HG03066 (cell line): ENCODE results near the gene ZNRF3.
"Not testable (repeated sequence)": the region's sequence is repeated elsewhere in the genome, so short reads cannot be mapped to it uniquely, and the experiment has no call there.

Source experiments
- ATAC-seq: cut with Tn5 transposase; IDR thresholded peaks from one replicate; pipeline ENCODE4 v1.9.1; 2021; ENCODE audit warnings: low read depth; ENCODE audit not compliant: unreplicated experiment

ZNRF3 gene

DNA sequence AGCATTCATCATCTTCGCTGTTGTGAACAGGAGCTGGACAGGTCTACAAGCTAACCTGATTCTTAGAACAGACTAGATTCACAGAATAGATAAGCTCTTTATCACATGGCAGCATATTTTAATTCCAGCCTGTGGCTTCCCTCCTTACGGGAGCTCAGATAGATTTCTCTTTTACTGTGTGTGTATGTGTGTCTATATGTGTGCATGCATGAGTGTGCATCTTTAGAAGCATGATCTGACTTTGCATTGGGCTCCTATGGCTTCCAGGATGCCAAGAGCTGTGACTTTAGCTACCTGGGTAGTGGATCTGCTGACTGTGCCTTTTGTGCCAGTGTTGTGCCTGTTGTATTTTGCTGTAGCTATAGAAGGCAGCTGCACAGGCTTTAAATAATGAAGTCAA is 44.3 kb downstream of the ZNRF3 start:
- no peak for ATAC-seq

DNA sequence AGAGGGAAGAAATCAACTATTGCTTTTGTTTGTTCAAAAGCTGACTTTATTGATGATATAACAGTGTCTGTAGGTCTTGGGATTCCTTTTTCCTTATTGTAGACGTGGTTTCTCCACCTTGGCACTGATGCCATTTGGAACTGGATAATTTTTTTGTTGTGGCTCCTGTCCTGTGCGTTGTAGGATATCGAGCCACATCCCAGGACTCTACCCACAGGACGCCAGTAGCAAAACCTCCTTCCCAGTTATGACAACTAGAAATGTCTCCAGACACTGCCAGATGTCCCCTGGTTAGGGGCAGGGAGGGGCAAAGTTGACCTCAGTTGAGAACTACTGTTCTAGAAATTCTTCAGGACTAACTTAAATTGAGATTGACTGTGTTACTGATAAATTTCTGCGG is 45.8 kb downstream of the ZNRF3 start:
- no peak for ATAC-seq

- ATAC-seq = no peak
Observed at GRCh38 chr22:28930357-28931007, 47.1 kb downstream of the ZNRF3 start.

- ATAC-seq = no peak
Observed at GRCh38 chr22:28931844-28932567, 48.6 kb downstream of the ZNRF3 start.

DNA sequence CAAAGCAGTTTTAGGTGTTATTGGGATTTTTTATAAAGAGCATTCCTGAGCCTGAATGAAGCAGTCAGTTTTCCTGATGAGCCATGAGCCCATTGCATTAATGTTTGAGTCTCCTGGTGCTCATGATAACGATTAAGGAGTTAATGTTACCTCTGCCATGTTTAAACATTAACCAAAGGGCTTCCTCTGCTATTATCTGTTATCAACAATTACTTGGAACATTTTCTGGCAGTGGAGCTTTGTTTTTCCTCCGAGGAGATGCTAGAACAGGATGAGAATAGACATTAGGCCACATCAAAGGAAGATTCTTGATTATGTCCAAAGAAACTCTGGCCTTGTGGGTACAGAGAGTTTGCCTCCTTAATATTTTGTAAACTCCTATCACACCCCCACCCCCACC is 49.9 kb downstream of the ZNRF3 start:
- ATAC-seq = no peak

- no peak for ATAC-seq
Observed at GRCh38 chr22:28934026-28934425, 50.7 kb downstream of the ZNRF3 start.

DNA sequence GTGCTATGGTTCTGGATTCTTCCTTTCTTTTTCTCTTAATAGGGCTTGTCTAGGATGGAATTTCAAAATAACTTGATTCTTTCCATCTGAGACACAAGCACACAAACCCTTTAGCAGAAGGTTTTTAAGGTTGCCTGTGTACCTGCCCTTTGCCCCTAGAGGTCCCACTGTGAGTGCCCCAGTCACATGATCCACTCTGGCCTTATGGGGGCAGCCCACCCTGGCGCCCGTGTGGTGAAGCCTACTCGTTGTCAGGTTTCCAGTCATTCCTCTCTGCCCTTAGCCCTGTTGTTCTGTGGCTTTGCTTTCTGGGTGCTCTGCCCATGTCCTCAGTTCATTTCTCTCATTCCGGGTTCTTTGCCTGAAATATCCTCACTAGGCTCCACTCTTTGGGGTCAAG is 51.8 kb downstream of the ZNRF3 start:
- ATAC-seq = no peak

GRCh38 chr22:28935713-28936112 is 52.3 kb downstream of the ZNRF3 start:
- ATAC-seq = no peak

DNA sequence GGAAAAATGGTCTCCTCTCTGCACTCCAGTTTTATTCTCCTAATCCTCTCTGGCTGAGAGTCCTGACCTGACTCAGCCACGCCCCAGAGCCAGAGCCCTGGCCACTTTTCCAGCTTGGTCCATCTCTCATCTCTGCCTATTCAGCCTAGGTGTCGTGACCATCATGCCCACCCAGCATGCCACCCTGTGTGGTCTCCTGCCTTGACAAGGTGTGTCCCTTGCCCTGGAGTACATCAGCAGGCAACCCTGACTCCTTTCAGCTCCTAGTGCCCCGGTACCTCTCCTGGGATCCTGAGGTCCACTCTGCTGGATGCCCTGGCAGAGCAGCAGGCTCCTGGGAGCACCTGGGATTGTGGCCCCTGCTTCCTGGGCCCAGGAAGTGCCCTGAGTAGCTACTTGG is 52.8 kb downstream of the ZNRF3 start:
- no peak for ATAC-seq

- no peak for ATAC-seq
Observed at GRCh38 chr22:28937206-28938025, 54.0 kb downstream of the ZNRF3 start.

- no peak for ATAC-seq
Observed at GRCh38 chr22:28938286-28938833, 55.0 kb downstream of the ZNRF3 start.

DNA sequence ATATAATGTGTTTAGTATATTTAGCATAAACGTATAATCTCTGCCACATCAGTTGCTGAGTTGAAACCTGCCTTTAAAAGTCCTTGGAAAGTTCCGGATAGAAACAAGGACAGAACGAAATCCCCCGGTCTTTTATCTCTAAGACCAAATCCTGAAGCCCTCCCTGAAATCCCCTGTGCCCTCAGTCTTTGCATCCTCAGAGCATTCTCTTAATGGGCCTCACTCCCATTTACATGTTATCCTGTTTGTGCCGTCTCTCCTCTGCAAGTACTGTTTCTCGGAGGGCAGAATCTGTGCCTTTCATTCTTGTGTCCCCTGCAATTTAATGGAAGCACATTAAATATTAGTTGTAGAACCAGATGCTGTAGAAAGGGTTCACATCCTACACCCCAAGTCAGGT is 56.0 kb downstream of the ZNRF3 start:
- ATAC-seq = no peak

DNA sequence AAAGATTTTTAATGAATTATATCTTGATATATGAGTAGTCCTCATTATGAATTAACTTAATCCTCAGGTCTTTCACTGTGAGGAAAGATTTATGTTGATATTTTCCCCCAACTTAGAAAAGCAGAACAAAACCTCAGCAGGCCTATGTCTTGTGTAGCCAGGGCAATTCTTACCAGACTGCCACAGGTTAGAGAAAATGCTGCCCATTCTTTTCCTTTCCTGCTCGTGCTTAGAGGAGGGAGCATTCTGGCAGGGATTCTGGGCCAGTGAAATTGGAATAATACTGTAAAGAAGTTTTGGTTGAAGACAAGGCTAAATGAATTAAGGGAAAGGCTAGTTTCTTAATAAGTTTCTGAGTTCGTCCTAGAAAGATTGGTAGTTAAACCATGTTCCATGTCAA is 56.6 kb downstream of the ZNRF3 start:
- no peak for ATAC-seq

DNA sequence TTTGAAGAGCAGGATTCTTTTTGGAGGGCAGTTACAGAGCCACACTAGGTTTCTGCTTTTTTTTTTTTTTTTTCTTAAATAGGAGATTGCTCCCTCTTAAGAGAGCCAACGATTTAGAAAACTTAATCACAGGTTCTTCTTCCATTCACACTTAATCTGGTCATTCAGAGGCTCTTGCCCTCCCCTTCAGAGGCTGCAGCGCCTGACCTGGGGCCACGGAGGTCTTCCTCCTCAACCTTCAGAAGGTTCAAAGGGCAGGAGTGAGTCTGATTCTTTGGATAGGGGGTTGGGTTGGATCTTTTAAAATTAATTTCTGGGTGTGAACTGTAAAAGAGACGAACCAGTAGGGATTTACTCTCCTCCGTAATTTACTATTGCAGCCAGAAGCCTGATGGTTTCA is 57.1 kb downstream of the ZNRF3 start:
- ATAC-seq = no peak

- no peak for ATAC-seq
Observed at GRCh38 chr22:28942333-28942732, 59.0 kb downstream of the ZNRF3 start.

DNA sequence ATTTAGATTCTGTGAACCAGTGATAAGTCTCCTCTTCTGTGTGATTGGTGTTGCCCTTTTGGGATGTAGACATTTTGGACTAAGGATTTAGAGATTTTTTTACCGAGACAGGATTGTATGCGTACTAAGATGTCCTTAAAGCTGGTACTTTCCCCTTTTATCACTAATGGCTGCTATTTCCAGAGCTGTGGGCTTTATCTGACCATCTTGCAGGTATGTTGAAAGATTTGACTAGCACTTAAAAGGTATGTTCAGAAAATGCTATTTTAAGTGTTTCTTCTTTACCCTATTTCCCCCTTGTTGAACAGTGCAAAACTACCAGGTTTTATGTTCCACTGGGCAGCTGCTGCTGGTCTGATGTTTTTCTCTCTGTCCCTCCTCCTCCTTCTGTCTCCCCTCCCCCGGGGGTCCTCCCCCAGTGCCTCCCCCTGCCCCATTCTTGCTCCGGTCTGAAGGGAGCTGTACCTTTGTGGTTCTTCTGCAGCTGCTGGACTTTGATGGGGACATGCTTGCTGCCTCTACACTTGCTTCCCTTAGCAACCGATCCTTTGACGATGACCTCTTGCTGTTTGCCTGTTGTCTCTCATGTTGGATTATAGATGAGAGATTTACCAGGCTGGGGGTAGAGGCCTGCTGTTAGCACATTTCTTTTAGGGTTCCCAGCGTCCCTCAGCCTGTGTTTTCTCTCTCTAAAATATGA is 59.6 kb downstream of the ZNRF3 start:
- ATAC-seq = no peak

DNA sequence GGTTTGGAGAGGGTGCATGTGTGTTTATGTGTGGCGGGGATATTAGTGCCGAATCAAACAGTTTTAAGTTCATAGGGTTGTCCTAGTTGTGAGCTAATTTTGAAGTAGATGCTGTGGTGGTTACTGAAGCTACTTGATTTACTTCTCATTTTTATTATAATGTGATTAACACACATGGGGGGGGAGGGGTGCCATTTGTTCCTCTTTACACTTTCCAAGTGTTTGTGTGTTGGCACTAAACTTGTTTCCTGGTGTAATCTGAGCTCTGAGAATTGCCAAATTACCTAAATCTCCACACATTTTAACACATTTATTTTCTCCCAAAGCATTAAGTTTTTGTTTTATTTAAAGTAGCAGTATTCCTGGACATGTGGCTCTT is 60.1 kb downstream of the ZNRF3 start:
- ATAC-seq = no peak

GRCh38 chr22:28947125-28947524 is 63.8 kb downstream of the ZNRF3 start:
- ATAC-seq = no peak

DNA sequence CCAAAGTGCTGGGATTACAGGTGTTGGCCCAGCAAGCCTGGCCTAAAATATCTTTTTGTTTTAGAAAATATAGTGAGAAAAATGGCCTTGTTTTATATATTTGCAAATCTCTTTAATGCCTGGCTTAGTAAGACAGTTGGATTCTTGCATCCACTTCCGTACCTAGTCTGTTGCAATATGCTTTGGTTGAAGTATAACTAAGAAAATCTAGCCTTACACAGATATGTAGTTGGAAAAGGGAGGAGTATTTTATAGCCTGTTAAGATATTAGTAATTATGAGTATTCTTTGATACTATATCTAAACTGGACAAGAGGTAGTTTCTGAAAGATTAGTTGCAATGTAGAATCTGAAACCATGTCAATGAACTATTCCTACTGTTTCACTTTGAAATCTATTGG is 65.1 kb downstream of the ZNRF3 start:
- ATAC-seq = no peak

DNA sequence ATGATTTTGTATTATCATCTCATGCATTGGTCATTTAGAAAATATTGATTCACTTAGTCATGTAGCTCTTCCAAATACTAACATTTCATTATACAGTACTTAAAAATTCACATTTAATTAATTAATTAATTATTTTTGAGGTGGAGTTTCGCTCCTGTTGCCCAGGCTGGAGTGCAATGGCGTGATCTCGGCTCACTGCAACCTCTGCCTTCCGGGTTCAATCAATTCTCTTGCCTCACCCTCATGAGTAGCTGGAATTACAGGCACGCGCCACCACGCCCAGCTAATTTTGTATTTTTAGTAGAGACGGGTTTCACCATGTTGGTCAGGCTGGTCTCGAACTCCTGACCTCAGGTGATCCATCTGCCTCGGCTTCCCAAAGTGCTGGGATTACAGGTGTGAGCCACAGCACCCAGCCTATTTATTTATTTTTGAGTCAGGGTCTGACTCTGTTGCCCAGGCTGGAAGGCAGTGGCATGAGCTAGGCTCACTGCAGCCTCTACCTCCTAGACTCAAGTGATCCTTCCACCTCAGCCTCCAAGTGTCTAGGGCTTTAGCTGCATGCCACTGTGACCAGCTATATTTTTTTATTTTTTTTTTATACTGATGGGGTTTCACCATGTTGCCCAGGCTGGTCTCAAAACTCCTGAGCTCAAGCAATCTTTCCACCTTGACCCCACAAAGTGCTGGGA is 65.6 kb downstream of the ZNRF3 start:
- not testable (repeated sequence) for ATAC-seq
